GM18909 (cell line): Measurements from ENCODE around the gene FGL2.
"Not testable (repeated sequence)": the region's sequence is repeated elsewhere in the genome, so short reads cannot be mapped to it uniquely, and the experiment has no call there.

ENCODE experiments used
- ATAC-seq: cut with Tn5 transposase; IDR thresholded peaks from one replicate; pipeline ENCODE4 v1.9.1; 2021; ENCODE audit warnings: mild to moderate bottlenecking; ENCODE audit not compliant: unreplicated experiment, poor library complexity

The FGL2 gene

GRCh38 chr7:77216181-77216845, 16.7 kb upstream of the FGL2 start:
- no peak for ATAC-seq

GRCh38 chr7:77209479-77210139, 10.0 kb upstream of the FGL2 start:
- ATAC-seq: no peak

GRCh38 chr7:77208416-77208815, 8.8 kb upstream of the FGL2 start:
- ATAC-seq: no peak

GRCh38 chr7:77205706-77206105, 6.1 kb upstream of the FGL2 start:
- ATAC-seq: no peak

GRCh38 chr7:77202481-77202976, 2.9 kb upstream of the FGL2 start:
- peak; percentile 95 for ATAC-seq

GRCh38 chr7:77200542-77200941, 923 bp upstream of the FGL2 start:
- no peak for ATAC-seq

- ATAC-seq: no peak
Observed at GRCh38 chr7:77197141-77197540, 2.5 kb downstream of the FGL2 start.

GRCh38 chr7:77188731-77189437, 10.7 kb downstream of the FGL2 start:
- ATAC-seq: no peak

- ATAC-seq: no peak
Observed at GRCh38 chr7:77185866-77186265, 13.8 kb downstream of the FGL2 start.

GRCh38 chr7:77184990-77185389, 14.6 kb downstream of the FGL2 start:
- no peak for ATAC-seq

GRCh38 chr7:77184463-77184862, 15.2 kb downstream of the FGL2 start:
- ATAC-seq: no peak

GRCh38 chr7:77182261-77182660, 17.4 kb downstream of the FGL2 start:
- no peak for ATAC-seq

- ATAC-seq: no peak
Observed at GRCh38 chr7:77181734-77182133, 17.9 kb downstream of the FGL2 start.

GRCh38 chr7:77181015-77181595, 18.5 kb downstream of the FGL2 start:
- no peak for ATAC-seq

GRCh38 chr7:77178024-77178423, 21.6 kb downstream of the FGL2 start:
- ATAC-seq: not testable (repeated sequence)

GRCh38 chr7:77177321-77177904, 22.2 kb downstream of the FGL2 start:
- not testable (repeated sequence) for ATAC-seq

GRCh38 chr7:77175274-77175800, 24.3 kb downstream of the FGL2 start:
- ATAC-seq: peak; percentile 85

- not testable (repeated sequence) for ATAC-seq
Observed at GRCh38 chr7:77174418-77174817, 25.2 kb downstream of the FGL2 start.

GRCh38 chr7:77172437-77173172, 27.0 kb downstream of the FGL2 start:
- not testable (repeated sequence) for ATAC-seq

GRCh38 chr7:77171073-77171472, 28.5 kb downstream of the FGL2 start:
- not testable (repeated sequence) for ATAC-seq
